ENCODE data around the gene ITGAX.

Gene ITGAX

GRCh38 chr16:31350275-31351005 is 4.5 kb upstream of the ITGAX start:
- DNase-seq: peak; percentile 61

DNA sequence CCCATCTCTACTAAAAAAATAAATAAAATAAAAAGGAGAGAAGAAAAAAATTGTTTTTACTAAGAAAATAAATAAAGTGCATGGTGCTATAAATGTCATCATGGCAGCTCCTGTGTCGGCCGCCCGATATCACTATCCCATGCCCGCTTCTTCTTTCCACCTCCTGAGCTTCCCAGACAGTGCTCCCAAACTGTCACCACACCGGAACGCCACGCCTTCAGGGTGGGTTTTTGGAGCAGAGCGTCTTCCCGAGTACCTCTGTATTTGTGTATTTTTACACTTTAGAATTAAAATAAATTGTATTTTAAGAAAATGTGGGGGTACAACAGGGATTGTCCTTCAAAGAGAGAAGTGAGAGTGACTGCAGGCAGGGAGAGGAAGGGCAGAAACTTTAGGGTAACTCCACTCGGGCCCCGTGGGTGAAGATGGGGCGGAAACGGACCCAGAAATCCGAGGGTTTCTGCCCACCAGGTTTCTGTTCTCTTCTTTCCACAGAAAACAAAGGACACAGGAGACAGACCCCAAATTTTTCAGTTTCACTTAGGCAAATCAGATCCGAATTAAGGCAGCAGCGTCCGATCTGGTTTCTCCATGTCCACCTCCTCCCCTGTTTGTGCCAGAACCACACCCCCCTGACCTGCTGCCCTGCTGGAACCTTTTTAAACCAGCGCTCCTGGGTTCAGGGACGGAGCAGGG is 3.6 kb upstream of the ITGAX start:
- DNase-seq: peak; percentile 64

- peak; percentile 69 for DNase-seq
These were observed 3.0 kb upstream of the ITGAX start for GRCh38 chr16:31351942-31352325.

- peak; percentile 89 for DNase-seq
These were observed 2.4 kb upstream of the ITGAX start for GRCh38 chr16:31352376-31353115.

DNA sequence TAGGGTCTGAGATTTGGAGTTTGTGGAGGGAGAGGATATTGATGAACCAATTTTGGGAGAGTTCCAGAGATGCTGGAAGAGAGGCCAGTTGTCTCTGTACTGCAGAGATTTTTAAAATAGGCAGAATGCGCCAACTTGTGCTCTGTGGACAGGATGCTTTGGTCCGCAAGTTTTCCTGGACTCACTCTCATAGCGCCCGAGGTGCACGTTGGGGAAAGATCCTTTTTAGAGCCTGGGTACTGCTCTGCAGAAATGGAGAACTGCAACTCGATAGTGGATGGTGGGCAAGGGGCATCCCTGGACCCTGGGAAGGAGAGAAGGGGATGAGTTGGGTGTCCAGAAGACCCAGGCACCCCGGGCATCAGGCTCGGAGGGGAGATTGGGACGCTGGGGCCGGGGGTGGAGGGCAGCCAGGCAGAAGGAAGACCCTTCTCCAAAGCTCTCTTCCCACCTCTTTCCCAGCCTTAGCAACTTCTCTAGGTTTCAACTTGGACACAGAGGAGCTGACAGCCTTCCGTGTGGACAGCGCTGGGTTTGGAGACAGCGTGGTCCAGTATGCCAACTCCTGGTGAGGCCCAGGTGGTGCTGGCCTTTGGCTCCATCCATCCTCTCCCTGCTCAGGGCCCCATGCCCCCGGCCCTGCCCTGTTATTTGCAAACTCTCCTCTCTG is 590 bp downstream of the ITGAX start:
- DNase-seq: no peak

GRCh38 chr16:31356566-31357323 is 1.8 kb downstream of the ITGAX start:
- DNase-seq: no peak

- peak; percentile 86 for DNase-seq
These were observed 2.5 kb downstream of the ITGAX start for GRCh38 chr16:31357324-31358109.

GRCh38 chr16:31360251-31360650 is 5.3 kb downstream of the ITGAX start:
- DNase-seq: peak; percentile 19

- DNase-seq: no peak
These were observed 6.5 kb downstream of the ITGAX start for GRCh38 chr16:31361201-31362110.

- DNase-seq: no peak
These were observed 7.8 kb downstream of the ITGAX start for GRCh38 chr16:31362476-31363405.

GRCh38 chr16:31363721-31364120 is 8.7 kb downstream of the ITGAX start:
- DNase-seq: no peak

DNA sequence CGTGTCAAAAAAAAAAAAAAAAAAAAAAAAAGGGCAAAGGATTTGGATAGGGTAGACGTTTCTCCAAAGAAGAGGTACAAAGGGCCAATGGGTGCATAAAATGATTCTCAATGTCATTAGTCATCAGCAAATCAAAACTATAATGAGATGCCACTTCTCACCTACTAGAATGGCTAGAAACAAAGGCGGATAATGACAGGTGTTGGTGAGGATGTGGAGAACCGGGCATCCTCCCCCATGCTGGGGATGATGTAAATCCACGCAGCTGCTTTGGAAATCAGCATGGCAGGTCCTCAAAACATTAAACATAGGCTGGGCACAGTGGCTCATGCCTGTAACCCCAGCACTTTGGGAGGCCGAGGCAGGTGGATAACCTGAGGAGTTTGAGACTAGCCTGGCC is 9.4 kb downstream of the ITGAX start:
- DNase-seq: no peak

GRCh38 chr16:31365131-31365865 is 10.3 kb downstream of the ITGAX start:
- DNase-seq: peak; percentile 94

DNA sequence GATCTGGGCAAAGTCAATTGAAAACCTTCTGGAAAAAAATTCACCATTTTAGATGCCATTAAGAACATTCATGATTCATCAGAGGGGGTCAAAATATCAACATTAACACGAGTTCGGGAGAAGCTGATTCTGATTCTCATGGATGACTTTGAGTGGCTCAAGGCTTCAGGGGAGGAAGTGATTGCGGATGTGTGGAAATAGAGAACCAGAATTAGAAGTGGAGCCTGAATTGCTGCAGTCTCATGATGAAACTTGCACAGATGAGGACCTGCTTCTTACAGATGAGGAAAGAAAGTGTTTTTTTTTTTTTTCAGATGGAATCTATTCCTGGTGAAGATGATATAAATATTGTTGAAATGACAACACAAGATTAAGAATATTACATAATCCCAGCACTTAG is 12.9 kb downstream of the ITGAX start:
- DNase-seq: peak; percentile 95

DNA sequence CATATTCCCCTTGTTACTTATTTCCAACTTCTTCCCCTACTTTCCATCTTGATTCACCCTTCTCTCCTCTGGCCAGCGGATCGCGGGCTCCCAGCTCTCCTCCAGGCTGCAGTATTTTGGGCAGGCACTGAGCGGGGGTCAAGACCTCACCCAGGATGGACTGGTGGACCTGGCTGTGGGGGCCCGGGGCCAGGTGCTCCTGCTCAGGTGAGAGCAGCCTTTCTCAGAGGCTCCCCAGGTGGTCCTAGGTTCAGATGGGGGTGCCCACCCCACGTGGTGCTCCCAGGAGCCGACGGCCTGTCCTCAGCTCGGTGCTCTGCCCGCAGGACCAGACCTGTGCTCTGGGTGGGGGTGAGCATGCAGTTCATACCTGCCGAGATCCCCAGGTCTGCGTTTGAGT is 16.0 kb downstream of the ITGAX start:
- DNase-seq: no peak

DNA sequence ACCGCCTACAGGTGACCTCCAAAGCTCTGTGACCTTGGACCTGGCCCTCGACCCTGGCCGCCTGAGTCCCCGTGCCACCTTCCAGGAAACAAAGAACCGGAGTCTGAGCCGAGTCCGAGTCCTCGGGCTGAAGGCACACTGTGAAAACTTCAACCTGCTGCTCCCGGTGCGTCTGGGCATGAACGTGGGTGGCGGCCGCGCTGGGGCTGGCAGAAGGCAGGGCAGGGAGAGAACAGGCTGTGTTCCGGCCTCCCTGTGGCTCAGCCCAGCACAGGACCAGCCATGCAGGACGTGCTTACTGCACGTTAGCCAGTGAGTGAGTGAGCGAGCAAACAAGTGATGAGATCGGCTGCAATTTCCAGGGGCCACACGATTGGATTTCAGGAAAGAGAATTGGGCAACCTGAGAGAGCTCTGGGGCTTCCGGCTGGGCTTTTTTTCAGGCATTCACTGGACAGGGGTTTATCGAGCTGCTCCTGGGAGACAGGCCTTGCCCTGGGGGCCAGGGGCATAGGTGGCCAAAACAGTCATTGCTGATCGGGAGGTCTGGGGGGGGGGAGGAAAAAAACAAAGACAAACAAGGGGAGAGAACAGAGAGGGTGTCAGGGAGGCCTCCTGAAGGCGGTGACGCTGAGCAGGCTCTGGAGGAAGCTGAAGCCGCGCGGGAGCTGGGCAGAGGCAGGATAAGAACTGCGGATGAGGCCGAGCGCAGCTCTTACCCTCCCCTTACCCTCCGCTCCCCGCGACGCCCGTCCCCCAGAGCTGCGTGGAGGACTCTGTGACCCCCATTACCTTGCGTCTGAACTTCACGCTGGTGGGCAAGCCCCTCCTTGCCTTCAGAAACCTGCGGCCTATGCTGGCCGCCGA is 16.9 kb downstream of the ITGAX start:
- DNase-seq: no peak

- no peak for DNase-seq
These were observed 18.3 kb downstream of the ITGAX start for GRCh38 chr16:31373235-31373634.

DNA sequence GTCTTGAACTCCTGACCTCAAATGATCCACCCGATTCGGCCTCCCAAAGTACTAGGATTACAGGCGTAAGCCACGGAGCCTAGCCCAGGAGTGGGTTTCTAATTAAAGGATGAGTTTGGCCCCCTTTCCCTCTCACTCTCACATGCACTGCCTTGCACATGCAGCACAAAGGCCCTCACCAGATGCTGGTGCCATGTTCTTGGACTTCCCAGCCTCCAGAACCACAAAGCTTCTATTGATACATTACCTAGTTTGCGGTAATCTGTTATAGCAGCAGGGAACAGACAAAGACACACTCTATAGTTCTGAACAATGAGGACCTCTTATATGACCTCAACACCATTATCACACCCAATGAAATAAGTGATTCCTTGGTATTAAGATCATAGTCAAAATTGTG is 20.3 kb downstream of the ITGAX start:
- no peak for DNase-seq

Data from MV-4-11 (cell line).